Endometrial microvascular endothelial cells (primary cell): ENCODE results near the gene TAF7L. TPM values are rescaled to one million over a fixed set of nuclear protein-coding genes. Genes with fewer than 3 reads are reported as not detected.
"Not testable (repeated sequence)": the region's sequence is repeated elsewhere in the genome, so short reads cannot be mapped to it uniquely, and the experiment has no call there.

Experiments
- in situ Hi-C: cut with HindIII; loops from 2 replicates; pipeline ENCODE4 v1.10.0; 2017; ENCODE audit warnings: low sequenced_read_pairs, low pct_unique_long_range_greater_than_20kb; ENCODE audit errors: inconsistent ontology term
- total RNA-seq: library from RNA; depleted of rRNA; stranded (reverse); fragments of >200 nt; gene quantifications from one replicate; pipeline ENCODE4 v1.2.3, GENCODE V29; 2015; ENCODE audit errors: inconsistent ontology term

The TAF7L gene
- total RNA-seq: 0.19 TPM

GRCh38 chrX:101290957-101291603, at the start of gene TAF7L:
TAF7L (minus strand) TSS chrX:101291334; CDS start chrX:101287543, 3,791 bp downstream.
- in situ Hi-C loops: no loop called here

GRCh38 chrX:101337776-101338271, 46.7 kb upstream of the TAF7L start:
- in situ Hi-C loops: no loop called here

GRCh38 chrX:101334310-101334709, 43.2 kb upstream of the TAF7L start:
- in situ Hi-C loops: not testable (repeated sequence)

GRCh38 chrX:101326600-101326999, 35.5 kb upstream of the TAF7L start:
- in situ Hi-C loops: not testable (repeated sequence)

- in situ Hi-C loops: no loop called here
Observed at GRCh38 chrX:101303790-101304189, 12.7 kb upstream of the TAF7L start.

- in situ Hi-C loops: not testable (repeated sequence)
Observed at GRCh38 chrX:101295603-101296002, 4.5 kb upstream of the TAF7L start.

GRCh38 chrX:101287402-101287801, 3.7 kb downstream of the TAF7L start:
- in situ Hi-C loops: no loop called here

- in situ Hi-C loops: no loop called here
Observed at GRCh38 chrX:101276238-101276637, 14.9 kb downstream of the TAF7L start.

GRCh38 chrX:101274198-101274597, 16.9 kb downstream of the TAF7L start:
- in situ Hi-C loops: no loop called here

GRCh38 chrX:101265869-101266428, 25.2 kb downstream of the TAF7L start:
- in situ Hi-C loops: no loop called here

GRCh38 chrX:101263766-101264165, 27.4 kb downstream of the TAF7L start:
- in situ Hi-C loops: no loop called here

- in situ Hi-C loops: no loop called here
Observed at GRCh38 chrX:101262590-101262989, 28.5 kb downstream of the TAF7L start.

GRCh38 chrX:101260435-101260834, 30.7 kb downstream of the TAF7L start:
- in situ Hi-C loops: no loop called here

GRCh38 chrX:101258259-101258581, 32.9 kb downstream of the TAF7L start:
- in situ Hi-C loops: no loop called here

GRCh38 chrX:101257448-101258258, 33.5 kb downstream of the TAF7L start:
- in situ Hi-C loops: no loop called here

GRCh38 chrX:101252634-101253033, 38.5 kb downstream of the TAF7L start:
- in situ Hi-C loops: no loop called here

GRCh38 chrX:101241531-101241930, 49.6 kb downstream of the TAF7L start:
- in situ Hi-C loops: no loop called here

- in situ Hi-C loops: no loop called here
Observed at GRCh38 chrX:101237041-101237440, 54.1 kb downstream of the TAF7L start.

- in situ Hi-C loops: no loop called here
Observed at GRCh38 chrX:101232316-101232715, 58.8 kb downstream of the TAF7L start.

GRCh38 chrX:101231080-101231479, 60.1 kb downstream of the TAF7L start:
- in situ Hi-C loops: no loop called here
